Fibroblast of pulmonary artery (primary cell): ENCODE data around the gene ZNF74.
"Not testable (repeated sequence)": the region's sequence is repeated elsewhere in the genome, so short reads cannot be mapped to it uniquely, and the experiment has no call there.

Source experiments
- DNase-seq: peaks from one replicate; pipeline ENCODE4 v3.0.0-alpha.2; 2010; ENCODE audit warnings: low read depth
- H3K4me3 ChIP-seq: replicated peaks from 2 replicates; pipeline ENCODE4 v1.5.1; 2011; ENCODE audit warnings: low read depth, mild to moderate bottlenecking, control low read depth, low read length, moderate library complexity
- TF ChIP-seq, protein P1 (sequence below): IDR thresholded peaks from 2 replicates; pipeline ENCODE4 v1.5.1; 2011; ENCODE audit warnings: mild to moderate bottlenecking, control low read depth, low read length, inconsistent platforms; ENCODE audit errors: missing control alignments

ZNF74 gene

DNA sequence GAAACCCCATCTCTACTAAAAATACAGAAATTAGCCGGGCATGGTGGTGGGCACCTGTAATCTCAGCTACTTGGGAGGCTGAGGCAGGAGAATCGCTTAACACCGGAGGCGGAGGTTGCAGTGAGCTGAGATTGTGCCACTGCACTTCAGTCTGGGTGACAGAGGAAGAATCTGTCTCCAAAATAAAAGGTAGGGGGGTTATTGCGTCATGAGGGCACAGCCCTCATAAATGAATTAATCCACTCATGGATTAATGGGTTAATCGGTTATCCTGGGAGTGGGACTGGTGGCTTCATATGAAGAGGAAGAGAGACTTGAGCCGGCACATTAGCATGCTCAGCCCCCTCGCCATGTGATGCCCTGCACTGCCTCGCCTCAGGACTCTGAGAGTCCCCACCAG lies 25.1 kb upstream of the ZNF74 start:
- H3K4me3 ChIP-seq, DNase-seq: not testable (repeated sequence)

DNA sequence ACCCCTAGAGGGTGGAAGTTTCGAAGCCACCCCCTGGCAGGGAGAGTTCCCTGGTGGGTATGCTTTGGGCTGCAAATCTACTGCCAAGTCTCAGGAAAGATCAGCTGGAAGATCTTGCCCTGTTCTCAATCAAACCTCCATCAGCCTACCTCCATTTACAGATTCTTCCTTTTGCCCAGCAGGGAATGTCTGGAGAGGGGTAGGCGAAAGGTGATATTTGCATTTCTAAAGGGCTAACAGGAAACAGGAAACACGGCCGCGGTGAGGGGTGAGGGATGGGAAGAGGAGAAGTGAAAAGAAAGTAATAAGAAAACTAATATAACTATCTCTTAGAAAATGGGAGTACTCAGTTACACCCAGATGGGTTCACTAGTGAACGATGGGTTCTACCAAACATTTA lies 22.3 kb upstream of the ZNF74 start:
- not testable (repeated sequence) for DNase-seq, H3K4me3 ChIP-seq

DNA sequence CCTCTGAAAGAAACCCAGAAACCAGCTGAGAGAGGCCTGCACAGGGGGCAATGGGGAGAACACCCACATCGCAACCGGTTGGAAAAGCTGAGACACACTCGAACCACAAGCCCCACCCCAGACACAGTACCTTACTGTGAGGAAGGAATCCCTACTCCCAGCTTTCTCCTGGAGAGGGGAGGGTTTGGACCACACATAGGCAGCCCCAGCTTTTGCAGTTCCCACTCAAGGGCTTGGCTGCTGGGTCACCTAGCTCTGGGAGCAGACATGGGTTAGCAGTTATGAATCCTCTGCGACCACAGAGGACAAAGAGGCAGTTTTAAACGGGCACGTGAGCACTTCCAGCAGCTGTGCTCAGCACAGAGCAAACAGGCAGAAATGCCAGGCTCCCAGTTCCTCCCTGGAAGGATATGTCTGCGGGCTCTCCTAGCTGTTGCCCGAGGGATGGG lies 21.5 kb upstream of the ZNF74 start:
- H3K4me3 ChIP-seq, DNase-seq: not testable (repeated sequence)

DNA sequence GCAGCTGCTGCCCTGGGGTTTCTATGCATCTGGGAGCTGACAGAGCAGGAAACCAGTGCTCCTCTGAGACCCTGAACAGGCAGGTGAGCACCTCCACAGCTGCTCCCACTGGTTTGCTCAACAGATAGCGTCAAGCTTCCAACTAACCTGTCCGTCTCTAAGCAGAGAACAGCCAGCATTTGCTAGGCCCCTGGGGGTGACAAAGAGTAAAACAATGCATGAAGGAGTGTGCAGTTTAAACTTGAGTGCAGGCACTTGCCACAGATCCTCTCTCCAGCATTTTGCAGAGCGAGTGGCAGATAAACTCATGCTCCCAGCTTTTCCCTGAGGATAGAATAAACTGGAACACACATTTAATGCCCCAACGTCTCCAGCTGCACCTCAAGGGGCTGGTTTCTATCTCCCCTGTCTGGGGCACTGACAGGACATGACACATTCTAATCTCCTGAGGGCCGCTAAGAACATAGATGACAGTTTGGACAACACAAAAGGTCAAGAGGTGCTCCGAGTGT lies 20.7 kb upstream of the ZNF74 start:
- DNase-seq, H3K4me3 ChIP-seq: not testable (repeated sequence)

DNA sequence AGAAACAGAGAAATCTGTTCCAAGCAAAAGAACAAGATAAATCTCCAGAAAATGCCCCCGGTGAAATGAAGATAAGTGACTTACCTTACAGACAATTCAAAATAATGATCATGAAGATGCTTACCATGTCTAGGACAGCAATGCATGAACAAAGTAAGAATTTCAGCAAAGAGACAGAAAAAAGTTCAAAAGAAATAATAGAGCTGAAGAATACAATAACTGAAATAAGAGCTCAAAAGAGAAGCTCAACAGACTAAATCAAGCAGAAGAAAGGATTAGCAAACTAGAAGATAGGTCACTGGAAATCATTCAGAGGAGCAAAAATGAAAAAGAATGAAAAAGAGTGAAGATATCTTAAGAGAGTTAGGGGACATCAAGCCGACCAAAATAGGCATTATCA lies 19.8 kb upstream of the ZNF74 start:
- DNase-seq, H3K4me3 ChIP-seq: not testable (repeated sequence)

DNA sequence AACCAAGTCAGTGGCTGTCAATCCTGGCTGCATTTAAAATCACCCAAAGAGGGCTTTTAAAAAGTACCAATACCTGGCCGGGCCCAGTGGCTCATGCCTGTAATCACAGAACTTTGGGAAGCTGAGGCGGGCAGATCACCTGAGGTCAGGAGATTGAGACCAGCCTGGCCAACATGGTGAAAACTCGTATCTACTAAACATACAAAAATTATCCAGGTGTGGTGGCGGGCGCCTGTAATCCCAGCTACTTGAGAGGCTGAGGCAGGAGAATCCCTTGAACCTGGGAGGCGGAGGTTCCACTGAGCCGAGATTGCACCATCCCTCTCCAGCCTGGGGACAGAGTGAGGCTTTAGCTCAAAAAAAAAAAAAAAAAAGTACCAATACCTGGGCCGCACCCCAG lies 17.7 kb upstream of the ZNF74 start:
- H3K4me3 ChIP-seq, DNase-seq: not testable (repeated sequence)

DNA sequence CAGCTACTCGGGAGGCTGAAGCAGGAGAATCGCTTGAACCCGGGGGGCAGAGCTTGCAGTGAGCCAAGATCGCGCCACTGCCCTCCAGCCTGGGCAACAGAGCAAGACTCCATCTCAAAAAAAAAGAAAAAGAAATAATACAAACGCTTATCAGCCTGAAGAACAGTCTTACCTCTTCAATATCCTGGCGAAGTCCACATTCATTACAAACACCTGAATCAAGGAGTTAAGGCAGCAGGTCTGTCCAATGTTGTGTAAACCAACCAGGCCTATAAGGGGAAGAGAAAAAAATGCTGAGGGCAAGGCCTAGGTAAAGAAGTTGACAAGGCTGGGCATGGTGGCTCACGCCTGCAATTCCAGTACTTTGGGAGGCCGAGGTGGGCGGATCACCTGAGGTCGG lies 17.0 kb upstream of the ZNF74 start:
- not testable (repeated sequence) for DNase-seq

DNA sequence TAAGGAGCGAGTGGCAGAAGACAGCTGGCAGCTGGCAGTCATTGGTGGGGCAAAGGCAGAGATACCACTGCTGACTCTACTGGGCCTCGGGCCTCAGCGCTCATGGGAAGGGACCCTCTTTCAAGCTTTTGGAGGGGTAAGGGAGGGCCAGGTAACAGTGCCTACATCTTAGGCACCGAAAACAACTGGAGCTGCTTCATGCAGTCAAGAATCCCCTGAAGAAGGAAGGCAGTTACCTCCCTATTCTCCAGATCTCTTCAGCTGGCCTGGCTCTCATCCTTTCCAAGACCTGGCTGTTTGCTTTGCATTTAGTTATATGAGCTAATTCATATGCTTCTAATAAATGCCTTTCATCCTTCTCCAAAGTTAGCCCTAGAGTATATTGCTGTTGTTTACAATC lies 15.8 kb upstream of the ZNF74 start:
- no peak for DNase-seq
- TF ChIP-seq, protein P1, sequence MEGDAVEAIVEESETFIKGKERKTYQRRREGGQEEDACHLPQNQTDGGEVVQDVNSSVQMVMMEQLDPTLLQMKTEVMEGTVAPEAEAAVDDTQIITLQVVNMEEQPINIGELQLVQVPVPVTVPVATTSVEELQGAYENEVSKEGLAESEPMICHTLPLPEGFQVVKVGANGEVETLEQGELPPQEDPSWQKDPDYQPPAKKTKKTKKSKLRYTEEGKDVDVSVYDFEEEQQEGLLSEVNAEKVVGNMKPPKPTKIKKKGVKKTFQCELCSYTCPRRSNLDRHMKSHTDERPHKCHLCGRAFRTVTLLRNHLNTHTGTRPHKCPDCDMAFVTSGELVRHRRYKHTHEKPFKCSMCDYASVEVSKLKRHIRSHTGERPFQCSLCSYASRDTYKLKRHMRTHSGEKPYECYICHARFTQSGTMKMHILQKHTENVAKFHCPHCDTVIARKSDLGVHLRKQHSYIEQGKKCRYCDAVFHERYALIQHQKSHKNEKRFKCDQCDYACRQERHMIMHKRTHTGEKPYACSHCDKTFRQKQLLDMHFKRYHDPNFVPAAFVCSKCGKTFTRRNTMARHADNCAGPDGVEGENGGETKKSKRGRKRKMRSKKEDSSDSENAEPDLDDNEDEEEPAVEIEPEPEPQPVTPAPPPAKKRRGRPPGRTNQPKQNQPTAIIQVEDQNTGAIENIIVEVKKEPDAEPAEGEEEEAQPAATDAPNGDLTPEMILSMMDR = no peak

More for the DNA sequence above, 17.0 kb upstream of the ZNF74 start:
- H3K4me3 ChIP-seq = not testable (repeated sequence)

DNA sequence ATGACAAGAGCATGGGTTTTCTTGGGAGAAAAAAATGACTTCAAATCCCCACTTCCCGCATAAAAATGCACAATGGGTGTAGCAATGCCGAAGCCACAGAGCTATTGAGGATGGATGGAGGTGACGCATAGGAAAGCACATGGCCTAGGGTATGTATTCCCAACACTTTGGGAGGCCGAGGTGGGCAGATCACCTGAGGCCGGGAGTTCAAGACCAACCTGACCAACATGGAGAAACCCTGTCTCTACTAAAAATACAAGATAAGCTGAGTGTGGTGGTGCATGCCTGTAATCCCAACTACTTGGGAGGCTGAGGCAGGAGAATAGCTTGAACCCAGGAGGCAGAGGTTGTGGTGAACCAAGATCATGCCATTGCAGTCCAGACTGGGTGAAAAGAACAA lies 15.3 kb upstream of the ZNF74 start:
- not testable (repeated sequence) for H3K4me3 ChIP-seq

More for the DNA sequence above, 15.8 kb upstream of the ZNF74 start:
- no peak overlapping the region for H3K4me3 ChIP-seq

DNA sequence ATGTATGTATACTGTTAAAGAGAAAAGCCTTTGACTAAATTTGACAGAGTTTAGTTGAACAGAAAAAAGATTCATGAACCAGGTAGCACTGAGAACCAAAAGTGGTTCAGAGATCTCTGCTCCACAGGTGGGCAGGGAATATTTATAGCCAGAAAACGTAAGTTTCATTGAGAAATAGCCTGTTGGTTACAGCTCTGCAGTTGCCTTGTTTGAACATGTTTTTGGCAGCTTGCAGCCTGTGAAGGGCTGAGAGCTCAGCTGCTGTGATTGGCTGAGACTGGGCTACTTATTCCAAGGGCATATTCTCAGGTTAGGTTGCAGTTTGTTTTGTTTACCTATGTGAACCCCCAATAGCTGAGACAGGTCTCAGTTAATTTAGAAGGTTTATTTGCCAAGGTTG lies 13.5 kb upstream of the ZNF74 start:
- TF ChIP-seq, protein P1 = no peak
- H3K4me3 ChIP-seq = no peak overlapping the region
- no peak for DNase-seq

More for the DNA sequence above, 15.3 kb upstream of the ZNF74 start:
- not testable (repeated sequence) for DNase-seq

DNA sequence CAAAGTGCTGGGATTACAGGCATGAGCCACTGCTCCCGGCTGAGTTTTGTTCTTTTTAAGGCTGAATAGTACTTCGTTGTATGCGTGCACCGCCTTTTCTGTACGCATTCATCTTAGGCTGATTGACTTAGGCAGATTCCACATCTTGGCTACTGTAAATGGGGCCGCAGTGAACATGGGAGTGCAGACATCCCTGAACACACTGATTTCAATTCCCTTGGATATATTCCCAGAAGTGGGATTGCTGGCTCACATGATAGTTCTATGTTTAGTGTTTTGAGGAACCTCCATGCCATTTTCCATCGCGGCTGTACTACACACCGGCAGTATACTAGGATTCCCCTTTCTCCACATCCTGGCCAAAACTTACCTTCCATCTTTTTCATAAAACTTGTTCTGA lies 10.4 kb upstream of the ZNF74 start:
- DNase-seq = no peak
- TF ChIP-seq, protein P1 = no peak
- H3K4me3 ChIP-seq = no peak overlapping the region

DNA sequence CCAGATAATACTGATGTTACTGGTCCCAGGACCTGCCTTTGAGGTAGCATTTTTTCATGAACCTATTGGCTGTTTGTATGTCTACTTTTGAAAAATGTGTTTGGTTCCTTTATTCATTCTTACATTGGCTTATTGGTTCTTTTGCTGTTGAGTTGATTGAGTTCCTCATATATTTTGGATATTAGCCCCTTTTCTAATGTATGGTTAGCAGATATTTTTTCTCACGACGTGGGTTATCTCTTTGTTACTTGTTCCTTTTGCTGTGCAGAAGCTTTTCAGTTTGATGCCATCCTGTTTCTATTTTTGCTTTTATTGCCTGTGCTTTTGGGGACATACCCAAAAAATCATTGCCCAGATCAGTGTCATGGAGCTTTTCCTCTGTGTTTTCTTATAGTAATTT lies 9.8 kb upstream of the ZNF74 start:
- no peak overlapping the region for H3K4me3 ChIP-seq
- TF ChIP-seq, protein P1 = no peak
- DNase-seq = no peak
